Esophagus (tissue), 2 donors: ENCODE data around the gene UGT1A10. TPM values are rescaled to one million over a fixed set of nuclear protein-coding genes. Genes with fewer than 3 reads are reported as not detected.

Experiments used
- H3K27ac ChIP-seq, 2 donors: one replicate each; pipeline ENCODE4 v1.5.1; 2013; ENCODE audit warnings: low read depth in 2 of 2, mild to moderate bottlenecking in 2 of 2, inconsistent platforms in 1 of 2, low read length in 1 of 2, moderate library complexity in 1 of 2
- H3K27me3 ChIP-seq, 2 donors: one replicate each; pipeline ENCODE4 v1.6.1; 2013; ENCODE audit warnings: low read length in 2 of 2, control low read depth in 1 of 2, mild to moderate bottlenecking in 1 of 2; ENCODE audit not compliant: insufficient read depth in 2 of 2, control insufficient read depth in 1 of 2
- H3K36me3 ChIP-seq, 2 donors: one replicate each; pipeline ENCODE4 v1.6.1; 2013; ENCODE audit warnings: low read length in 1 of 2; ENCODE audit not compliant: control insufficient read depth in 2 of 2, insufficient read depth in 2 of 2
- H3K4me1 ChIP-seq, 2 donors: one replicate each; pipeline ENCODE4 v1.6.1; 2013; ENCODE audit warnings: low read length in 1 of 2; ENCODE audit not compliant: control insufficient read depth in 2 of 2, insufficient read depth in 2 of 2
- H3K4me3 ChIP-seq, 2 donors: one replicate each; pipeline ENCODE4 v1.5.1; 2013; ENCODE audit warnings: low read length in 2 of 2, mild to moderate bottlenecking in 2 of 2, low read depth in 1 of 2, moderate library complexity in 1 of 2
- H3K9me3 ChIP-seq, 2 donors: one replicate each; pipeline ENCODE4 v1.6.1; 2013; ENCODE audit warnings: mild to moderate bottlenecking in 2 of 2, low read depth in 1 of 2, low read length in 1 of 2, moderate library complexity in 1 of 2; ENCODE audit not compliant: control insufficient read depth in 2 of 2, insufficient read depth in 1 of 2
- WGBS, 2 donors: extraction: QIAGEN DNeasy Blood & Tissue Kit; methylation state at CpG; one replicate each; pipeline ENCODE4 v1.1.7; 2013; 5-methylcytosine and 5-hydroxymethylcytosine counted together
- polyA plus RNA-seq, 2 donors: library from polyadenylated mRNA; stranded (reverse); fragments of 200-250 nt; gene quantifications; one replicate each; pipeline ENCODE4 v1.2.3, GENCODE V29; 2013
- donor health status: healthy with polysubstance abuse.
- donor health status: Bipolar disorder and iron deficiency.

The UGT1A10 gene
- polyA plus RNA-seq, 2 donors, result 9.1 to 10.8 TPM

DNA sequence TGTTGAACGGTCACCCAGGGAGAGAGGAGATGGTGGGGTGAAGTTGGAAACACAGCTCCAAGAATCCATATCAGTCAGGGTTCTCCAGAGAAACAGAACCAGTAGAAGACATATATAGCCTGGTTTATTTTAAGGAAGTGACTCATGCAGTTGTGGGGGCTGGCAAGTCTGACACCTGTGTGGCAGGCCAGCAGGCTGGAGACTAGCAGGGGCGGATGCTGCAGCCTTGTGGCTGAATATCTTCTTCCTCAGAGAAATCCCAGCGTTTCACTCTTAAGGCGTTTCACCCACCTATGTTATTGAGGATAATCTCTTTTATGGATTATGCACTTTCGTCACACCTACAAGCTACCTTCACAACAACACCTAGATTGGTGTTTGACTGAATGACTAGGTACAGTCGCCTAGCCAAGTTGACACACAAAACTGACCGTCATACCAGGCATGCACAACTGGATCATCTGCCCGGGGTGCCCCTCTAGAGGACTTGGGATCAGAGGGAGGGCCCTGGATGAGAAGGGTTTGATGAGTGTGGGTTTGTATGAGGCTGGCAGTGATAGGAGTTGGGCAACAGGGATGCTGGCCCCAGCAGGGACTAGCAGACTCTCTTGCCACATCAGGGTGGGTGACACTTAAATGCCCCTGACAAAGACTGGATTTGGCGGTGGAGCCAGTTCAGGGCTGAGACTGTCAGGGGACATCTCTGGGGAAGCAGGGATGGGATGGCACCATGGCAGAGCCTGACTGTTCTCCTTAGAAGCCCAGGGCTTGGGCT, 165.3 kb downstream of the UGT1A10 start:
- 76 to 78% methylated on average over 9 of the region's 9 CpGs for WGBS, 2 donors

DNA sequence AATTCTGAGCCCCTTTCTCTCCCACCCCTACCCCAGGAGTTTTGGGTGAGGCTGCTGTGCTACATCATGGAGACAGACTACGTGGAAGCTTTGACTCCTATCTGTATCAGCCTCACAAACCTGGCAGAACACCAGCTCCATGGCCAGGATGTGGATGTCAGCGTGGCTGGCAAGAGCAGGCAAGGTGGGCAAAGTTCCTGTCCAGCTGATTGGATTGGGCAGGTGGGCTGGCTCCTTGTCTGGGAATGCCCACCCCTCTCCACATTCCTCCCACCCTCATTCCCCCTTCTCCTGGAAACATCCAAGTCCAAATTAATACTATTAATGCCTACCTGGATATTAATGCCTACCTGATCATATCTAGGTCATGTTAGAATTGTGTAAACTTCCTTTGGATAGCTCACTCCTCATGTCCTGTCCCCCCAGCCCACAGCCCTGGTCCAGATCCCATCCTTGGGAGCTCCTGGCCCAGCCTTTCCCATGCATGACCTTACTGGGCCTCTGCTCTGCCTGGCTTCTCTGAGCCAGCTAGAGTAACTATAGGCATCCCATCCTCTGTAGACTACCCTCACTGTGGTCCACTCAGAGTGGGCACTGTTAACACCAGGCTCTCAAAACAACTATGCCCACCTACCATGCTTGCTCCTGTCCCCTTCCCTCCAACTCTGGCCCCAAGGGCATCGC, 166.0 kb downstream of the UGT1A10 start:
- Histone ChIP-seq H3K9me3 (no peaks in the 10 kb centered on the region), H3K36me3 (no peaks in the 10 kb centered on the region), H3K27me3 (no peaks in the 10 kb centered on the region), H3K4me1 (no peaks in the 10 kb centered on the region), H3K27ac (no peak overlapping the region), H3K4me3 (no peak overlapping the region)
- WGBS, 2 donors, result 67 to 77% methylated on average over 3 of the region's 3 CpGs

More for the DNA sequence above, 165.3 kb downstream of the UGT1A10 start:
- H3K27me3 ChIP-seq, result no peaks in the 10 kb centered on the region
- no peak overlapping the region for H3K4me3 ChIP-seq
- H3K36me3 ChIP-seq, result no peaks in the 10 kb centered on the region
- no peaks in the 10 kb centered on the region for H3K9me3 ChIP-seq
- H3K27ac ChIP-seq, result no peak overlapping the region
- no peaks in the 10 kb centered on the region for H3K4me1 ChIP-seq

DNA sequence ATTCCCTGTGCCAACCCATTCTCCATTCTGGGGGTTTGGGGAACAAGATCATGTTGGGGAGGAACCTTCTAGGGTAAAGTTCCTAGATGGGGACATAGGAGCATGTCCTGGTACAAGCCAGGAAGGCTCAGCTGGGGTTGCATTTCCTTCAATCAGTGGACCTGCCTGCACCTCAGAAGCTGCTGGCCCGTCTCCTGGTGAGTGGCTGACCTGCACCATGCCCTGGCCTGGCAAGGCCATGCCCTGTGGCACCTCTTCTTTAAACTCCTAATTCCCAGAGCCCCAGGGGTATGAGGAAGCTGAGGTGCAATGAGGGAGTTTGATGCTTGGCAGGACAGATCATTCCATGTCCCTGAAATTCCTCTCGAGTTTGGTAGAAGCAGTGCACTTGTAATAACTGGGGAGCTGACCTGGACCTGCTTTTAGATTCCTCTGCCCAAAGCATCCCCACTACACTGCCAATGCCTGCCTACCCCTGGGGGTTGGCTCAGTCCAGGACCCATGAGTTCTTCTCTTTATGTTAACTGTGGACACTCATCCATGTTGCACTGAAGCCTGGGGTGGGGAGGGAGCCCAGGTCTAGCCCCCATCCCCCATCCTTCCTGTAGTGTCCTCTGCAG, 167.2 kb downstream of the UGT1A10 start:
- Histone ChIP-seq H3K27ac (no peak overlapping the region), H3K9me3 (no peaks in the 10 kb centered on the region), H3K36me3 (no peaks in the 10 kb centered on the region), H3K4me3 (no peak overlapping the region), H3K27me3 (no peaks in the 10 kb centered on the region), H3K4me1 (no peaks in the 10 kb centered on the region)
- 62 to 74% methylated on average over 2 of the region's 2 CpGs for WGBS, 2 donors

DNA sequence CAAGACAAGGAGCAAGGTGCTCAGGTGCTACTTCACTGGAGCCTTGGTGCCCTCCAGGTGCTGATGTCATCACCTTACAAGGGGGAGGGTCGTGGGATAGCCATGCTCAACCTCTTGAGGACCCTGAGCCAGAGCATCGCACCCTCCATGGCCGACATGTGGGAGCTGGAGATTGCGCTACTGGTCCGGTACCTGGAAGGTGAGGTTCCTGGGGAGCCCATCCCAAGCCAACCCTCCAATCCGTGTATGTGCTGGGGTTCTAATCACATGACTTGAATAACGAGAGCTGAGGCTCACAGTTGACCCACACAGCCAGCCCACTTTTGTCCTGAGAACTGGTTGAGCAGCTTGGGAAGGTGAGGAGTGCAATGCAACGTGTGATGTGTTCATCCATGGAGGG, 167.7 kb downstream of the UGT1A10 start:
- H3K27ac ChIP-seq, result no peak overlapping the region
- H3K4me3 ChIP-seq, result no peak overlapping the region
- H3K4me1 ChIP-seq, result no peaks in the 10 kb centered on the region
- 56 to 67% methylated on average over 8 of the region's 8 CpGs for WGBS, 2 donors
- no peaks in the 10 kb centered on the region for H3K36me3 ChIP-seq
- H3K9me3 ChIP-seq, result no peaks in the 10 kb centered on the region
- H3K27me3 ChIP-seq, result no peaks in the 10 kb centered on the region

GRCh38 chr2:233807215-233807865, 171.1 kb downstream of the UGT1A10 start:
- H3K4me1 ChIP-seq, result no peaks in the 10 kb centered on the region
- no peak overlapping the region for H3K27ac ChIP-seq
- peaks cover 0 to 2% of the 10 kb centered on the region in 2 donors for H3K9me3 ChIP-seq
- WGBS, 2 donors, result 70 to 75% methylated on average over 12 of the region's 12 CpGs
- no peaks in the 10 kb centered on the region for H3K27me3 ChIP-seq
- no peaks in the 10 kb centered on the region for H3K36me3 ChIP-seq
- no peak overlapping the region for H3K4me3 ChIP-seq

DNA sequence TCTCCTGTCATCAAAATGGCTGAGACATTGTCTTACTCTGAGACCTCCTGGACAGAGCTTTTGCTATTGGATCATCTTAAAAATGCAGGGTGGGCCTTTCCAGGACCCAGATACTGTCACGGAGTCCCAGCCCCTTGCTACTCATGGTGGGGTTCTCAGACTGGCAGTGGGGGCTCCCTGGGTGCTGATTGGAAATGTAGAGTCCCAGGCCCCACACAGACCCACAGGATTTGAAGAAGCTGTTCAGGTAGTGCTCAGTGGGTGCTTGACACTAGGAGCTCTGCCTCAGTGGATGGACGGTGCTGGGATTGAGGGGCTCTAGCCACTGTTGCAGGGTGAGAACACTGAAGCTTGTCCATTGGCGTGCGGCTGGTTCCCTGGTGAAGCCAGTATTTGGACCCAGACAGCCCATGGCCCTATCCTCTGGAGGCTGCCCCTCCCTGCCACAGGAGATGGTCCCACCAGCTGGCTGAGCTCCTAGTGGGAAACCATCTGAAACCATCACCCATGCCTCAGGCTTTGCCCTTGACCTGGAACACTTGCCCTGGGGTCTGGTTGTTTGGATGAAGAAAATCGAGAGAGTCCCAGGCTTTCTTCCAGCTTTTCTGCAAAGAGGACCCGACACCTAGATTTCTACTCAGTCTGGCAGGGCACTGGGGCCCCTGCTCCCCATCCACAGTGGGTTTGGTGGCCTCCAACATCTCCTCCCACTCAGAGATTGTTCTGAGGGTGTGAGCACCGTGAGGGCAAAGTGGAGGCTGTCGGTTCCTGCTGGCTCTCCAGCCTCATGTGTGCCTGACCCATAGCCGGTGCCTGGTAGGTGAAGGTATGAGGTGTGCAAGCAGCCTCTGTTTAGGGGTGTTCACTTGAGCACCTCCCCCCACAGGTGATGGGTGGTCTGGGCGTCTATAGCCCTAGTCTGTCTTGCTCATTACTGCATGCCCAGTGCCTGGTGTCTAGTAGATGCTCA, 172.0 kb downstream of the UGT1A10 start:
- Histone ChIP-seq H3K4me3 (no peak overlapping the region), H3K27me3 (no peaks in the 10 kb centered on the region), H3K27ac (no peak overlapping the region), H3K9me3 (peaks cover 0 to 2% of the 10 kb centered on the region in 2 donors), H3K36me3 (no peaks in the 10 kb centered on the region), H3K4me1 (no peaks in the 10 kb centered on the region)
- WGBS, 2 donors, result 77 to 81% methylated on average over 10 of the region's 10 CpGs

- H3K36me3 ChIP-seq, result no peaks in the 10 kb centered on the region
- H3K27me3 ChIP-seq, result no peaks in the 10 kb centered on the region
- peaks cover 0 to 2% of the 10 kb centered on the region in 2 donors for H3K9me3 ChIP-seq
- H3K4me1 ChIP-seq, result no peaks in the 10 kb centered on the region
- WGBS, 2 donors, result 83 to 89% methylated on average over 6 of the region's 6 CpGs
- H3K4me3 ChIP-seq, result no peak overlapping the region
- no peak overlapping the region for H3K27ac ChIP-seq
Observed at GRCh38 chr2:233810385-233810784, 174.1 kb downstream of the UGT1A10 start.

- 70 to 86% methylated on average over 4 of the region's 4 CpGs for WGBS, 2 donors
- no peaks in the 10 kb centered on the region for H3K27me3 ChIP-seq
- H3K4me1 ChIP-seq, result no peaks in the 10 kb centered on the region
- no peak overlapping the region for H3K27ac ChIP-seq
- no peaks in the 10 kb centered on the region for H3K36me3 ChIP-seq
- no peak overlapping the region for H3K4me3 ChIP-seq
- peaks cover 0 to 2% of the 10 kb centered on the region in 2 donors for H3K9me3 ChIP-seq
Observed at GRCh38 chr2:233811087-233811486, 174.8 kb downstream of the UGT1A10 start.
